HG03280 (cell line): ENCODE results near the gene PIBF1.
"Not testable (repeated sequence)": the region's sequence is repeated elsewhere in the genome, so short reads cannot be mapped to it uniquely, and the experiment has no call there.

ENCODE experiments used
- ATAC-seq: cut with Tn5 transposase; IDR thresholded peaks from one replicate; pipeline ENCODE4 v1.9.1; 2021; ENCODE audit warnings: mild to moderate bottlenecking, moderate library complexity; ENCODE audit not compliant: unreplicated experiment

The PIBF1 gene

GRCh38 chr13:72820898-72821279 lies 39.0 kb downstream of the PIBF1 start:
- no peak for ATAC-seq

DNA sequence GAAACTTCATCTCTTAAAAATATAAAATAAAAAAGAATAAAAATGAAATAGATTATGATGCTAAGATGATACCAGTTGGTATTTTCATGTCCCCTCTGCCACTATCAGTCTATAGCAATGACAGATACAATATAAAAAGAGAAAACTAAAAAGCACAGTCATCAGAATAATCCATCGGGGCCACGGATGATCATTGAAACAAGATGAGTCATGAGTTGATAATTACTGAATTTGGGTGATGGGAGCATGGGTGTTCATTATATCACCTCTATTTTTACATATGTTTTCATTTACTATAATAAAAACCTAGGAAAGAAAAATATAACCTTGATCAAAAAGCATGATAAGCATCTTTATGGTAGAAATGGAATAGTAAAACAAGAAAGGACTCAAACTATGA lies 41.1 kb downstream of the PIBF1 start:
- ATAC-seq, result no peak

GRCh38 chr13:72823724-72824123 lies 41.8 kb downstream of the PIBF1 start:
- ATAC-seq, result no peak

DNA sequence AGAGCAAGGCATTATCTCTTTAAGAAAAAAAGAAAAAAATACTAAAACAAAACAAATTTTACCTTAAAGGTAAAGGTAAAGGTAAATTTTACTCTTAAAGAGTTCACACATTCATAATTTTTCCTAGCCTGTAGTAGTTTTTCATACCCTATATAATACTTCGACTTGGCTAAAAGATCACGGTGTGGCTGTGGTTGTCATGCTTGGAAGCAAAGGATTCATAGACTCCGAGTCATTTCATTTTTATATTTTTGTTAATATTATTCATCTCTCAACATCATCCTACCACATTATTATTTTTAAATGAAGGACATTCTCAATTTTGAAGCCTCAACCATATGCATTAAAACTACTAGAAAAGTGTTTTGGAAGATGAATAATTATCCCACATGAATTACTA lies 52.7 kb downstream of the PIBF1 start:
- no peak for ATAC-seq

DNA sequence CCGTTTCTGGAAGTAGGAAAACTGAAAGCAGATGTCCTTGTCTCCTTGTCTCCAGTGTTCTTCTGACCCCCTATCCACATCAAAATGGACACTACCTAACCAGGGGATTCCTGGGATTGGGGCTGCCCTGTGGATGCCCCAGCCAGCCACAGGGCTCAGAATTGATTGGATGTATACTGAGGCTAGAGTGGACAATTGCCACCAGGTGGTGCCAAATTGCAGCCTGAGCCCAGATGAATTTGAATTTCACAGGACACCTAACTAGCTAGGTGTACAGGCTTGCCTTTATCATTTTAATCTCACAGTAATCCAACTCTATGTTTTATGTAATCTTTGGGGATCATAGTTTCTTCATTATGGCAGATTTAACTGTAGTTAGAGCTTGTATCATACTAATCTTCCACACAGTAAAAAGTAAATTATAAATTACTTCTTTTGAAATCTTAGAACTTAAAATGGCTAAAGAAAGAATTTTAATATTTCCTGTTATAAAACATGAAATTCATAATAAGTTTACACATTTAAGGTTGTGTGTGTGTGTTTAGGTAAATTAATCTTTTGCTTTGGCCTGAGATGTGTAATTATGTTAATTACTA lies 58.0 kb downstream of the PIBF1 start:
- ATAC-seq, result peak; percentile 93

- ATAC-seq, result no peak
Measured at GRCh38 chr13:72842991-72843390, 61.1 kb downstream of the PIBF1 start.

GRCh38 chr13:72845148-72845547 lies 63.2 kb downstream of the PIBF1 start:
- not testable (repeated sequence) for ATAC-seq

- no peak for ATAC-seq
Measured at GRCh38 chr13:72849571-72849970, 67.6 kb downstream of the PIBF1 start.

- no peak for ATAC-seq
Measured at GRCh38 chr13:72850959-72851677, 69.2 kb downstream of the PIBF1 start.

- no peak for ATAC-seq
Measured at GRCh38 chr13:72851678-72852014, 69.7 kb downstream of the PIBF1 start.

DNA sequence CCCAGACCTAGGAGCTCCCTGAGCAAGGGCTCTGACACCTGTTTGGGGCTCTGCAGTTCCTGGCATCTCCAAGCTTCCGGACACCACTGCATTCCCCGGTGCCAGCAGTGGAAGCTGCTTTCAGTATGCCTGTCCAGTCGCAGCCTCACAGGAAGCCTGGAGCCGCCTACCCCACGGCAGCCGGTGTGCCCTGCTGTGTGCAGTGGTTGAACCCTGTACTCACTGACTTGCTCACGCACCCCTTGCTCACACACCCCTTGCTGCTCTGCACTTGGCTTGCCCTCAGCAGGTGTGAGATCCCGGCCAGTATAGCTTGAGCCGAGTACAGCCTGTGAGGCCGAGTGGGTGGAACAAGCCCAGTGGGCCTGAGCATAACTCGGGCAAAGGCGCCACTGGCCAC lies 70.3 kb downstream of the PIBF1 start:
- ATAC-seq, result no peak

DNA sequence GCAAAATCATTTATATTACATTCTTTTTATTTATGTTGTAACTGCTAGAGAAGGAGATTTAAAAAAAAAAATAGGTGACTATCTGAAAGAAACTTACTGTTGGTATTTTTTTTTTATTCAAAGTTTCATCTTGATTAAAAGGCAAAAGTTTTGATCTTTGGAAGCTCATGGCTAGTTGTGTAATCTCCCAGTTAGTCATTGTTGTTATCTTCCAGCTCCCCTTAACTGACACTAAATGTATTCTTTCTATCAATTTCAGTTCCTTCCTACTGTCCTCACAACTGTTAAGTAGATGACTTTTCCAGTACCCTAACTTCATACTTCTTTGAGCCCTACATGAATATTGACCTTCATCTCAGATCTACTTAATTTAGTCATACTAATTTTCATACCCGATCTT lies 71.1 kb downstream of the PIBF1 start:
- no peak for ATAC-seq

DNA sequence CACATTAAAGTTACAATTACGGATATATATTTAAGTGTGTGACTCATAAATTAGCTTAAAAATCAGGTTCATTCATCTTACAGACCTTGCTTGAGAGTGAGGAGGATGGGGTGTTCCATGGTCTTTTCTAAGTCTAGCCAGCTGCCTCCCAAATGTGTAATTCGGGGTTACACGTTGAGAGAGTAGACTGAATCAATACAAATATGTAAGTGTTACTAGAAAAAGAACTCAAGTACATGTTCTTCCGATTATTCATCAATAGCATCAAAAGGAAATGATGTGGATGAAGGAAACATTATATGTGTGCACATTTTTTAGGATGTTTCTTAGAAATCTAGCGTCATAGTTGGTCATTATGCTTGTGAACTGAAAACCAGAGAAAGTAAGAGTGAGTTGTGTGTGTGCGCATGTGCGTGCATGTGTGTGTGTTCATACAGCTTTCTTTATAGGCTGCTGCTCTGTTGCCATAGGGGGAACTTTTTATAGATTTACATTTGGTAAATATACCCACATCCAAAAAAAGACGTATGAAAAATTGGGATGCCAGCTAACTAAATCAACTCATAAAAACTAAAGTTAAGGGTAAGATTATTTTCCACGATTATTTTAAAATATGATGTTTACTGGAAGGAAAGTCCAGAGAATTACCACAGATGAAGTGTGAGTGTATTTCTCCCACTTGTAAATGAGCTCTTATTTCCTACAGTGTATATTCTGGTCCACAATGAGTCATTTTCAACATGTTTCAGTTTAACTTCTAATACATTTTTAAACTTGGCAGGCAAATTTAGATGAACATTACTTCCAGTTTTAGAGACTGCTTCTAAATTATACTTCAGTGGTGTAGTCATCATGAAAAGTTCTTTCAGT lies 82.4 kb downstream of the PIBF1 start:
- peak; percentile 84 for ATAC-seq

- no peak for ATAC-seq
Measured at GRCh38 chr13:72868229-72868628, 86.3 kb downstream of the PIBF1 start.

- ATAC-seq, result no peak
Measured at GRCh38 chr13:72875233-72875632, 93.3 kb downstream of the PIBF1 start.

GRCh38 chr13:72884101-72884500 lies 102.2 kb downstream of the PIBF1 start:
- no peak for ATAC-seq

- ATAC-seq, result no peak
Measured at GRCh38 chr13:72886272-72887067, 104.5 kb downstream of the PIBF1 start.

DNA sequence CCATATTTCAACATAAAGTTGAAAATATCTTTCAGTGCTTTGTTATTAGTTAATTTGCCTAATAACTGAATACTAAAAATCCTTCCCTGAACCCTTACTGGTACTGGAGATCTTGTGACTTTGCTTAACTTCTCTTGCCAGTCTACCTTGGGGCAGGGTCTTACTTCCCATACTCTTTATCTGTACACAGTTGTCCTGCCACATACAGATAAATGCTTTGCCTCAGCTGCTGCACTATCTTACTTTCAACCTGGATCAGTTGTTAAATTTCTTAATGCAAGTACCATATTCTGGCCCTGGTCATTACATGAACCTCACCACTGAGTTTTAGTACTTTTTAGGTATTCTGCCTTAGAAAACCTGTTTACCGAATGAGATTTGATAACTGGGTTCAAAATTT lies 107.6 kb downstream of the PIBF1 start:
- no peak for ATAC-seq

GRCh38 chr13:72890546-72890945 lies 108.6 kb downstream of the PIBF1 start:
- no peak for ATAC-seq

- ATAC-seq, result no peak
Measured at GRCh38 chr13:72891423-72891822, 109.5 kb downstream of the PIBF1 start.

DNA sequence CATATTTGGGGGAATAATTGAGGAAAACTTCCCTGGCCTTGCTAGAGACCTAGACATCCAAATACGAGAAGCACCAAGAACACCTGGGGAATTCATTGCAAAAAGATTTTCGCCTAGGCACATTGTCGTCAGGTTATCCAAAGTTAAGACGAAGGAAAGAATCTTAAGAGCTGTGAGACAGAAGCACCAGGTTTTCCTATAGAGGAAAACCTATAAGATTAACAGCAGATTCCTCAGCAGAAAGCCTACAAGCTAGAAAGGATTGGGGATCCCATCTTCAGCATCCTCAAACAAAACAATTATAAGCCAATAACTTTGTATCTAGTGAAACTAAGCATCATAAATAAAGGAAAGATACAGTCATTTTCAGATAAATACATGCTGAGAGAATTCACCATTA lies 114.9 kb downstream of the PIBF1 start:
- ATAC-seq, result no peak
